Amygdala (tissue), 56 donors: ENCODE measurements around the gene HES4.

Experiments used
- DNase-seq, 56 donors: peaks; one replicate each; lab custom pipeline; 2025; lab: John Stamatoyannopoulos, UW

Gene HES4

GRCh38 chr1:999725-1000356 lies at the start of gene HES4:
Gene HES4, minus strand, starts transcription at chr1:1000097. Its CDS starts 124 bp downstream, at chr1:999973.
- peak in 53 of 56 donors; percentile 22 to 88 (median 70) for DNase-seq

- DNase-seq = no peak
Measured at GRCh38 chr1:1048765-1049164, 48.9 kb upstream of the HES4 start.

- no peak for DNase-seq
Measured at GRCh38 chr1:1047963-1048362, 48.1 kb upstream of the HES4 start.

GRCh38 chr1:1047407-1047806 lies 47.5 kb upstream of the HES4 start:
- no peak for DNase-seq

- no peak for DNase-seq
Measured at GRCh38 chr1:1046767-1047166, 46.9 kb upstream of the HES4 start.

- no peak for DNase-seq
Measured at GRCh38 chr1:1046243-1046642, 46.3 kb upstream of the HES4 start.

- DNase-seq = no peak
Measured at GRCh38 chr1:1045129-1045528, 45.2 kb upstream of the HES4 start.

GRCh38 chr1:1044455-1045078 lies 44.7 kb upstream of the HES4 start:
- no peak for DNase-seq

GRCh38 chr1:1043921-1044320 lies 44.0 kb upstream of the HES4 start:
- DNase-seq = no peak

GRCh38 chr1:1043411-1043810 lies 43.5 kb upstream of the HES4 start:
- DNase-seq = no peak

- DNase-seq = no peak
Measured at GRCh38 chr1:1042835-1043234, 42.9 kb upstream of the HES4 start.

GRCh38 chr1:1041873-1042272 lies 42.0 kb upstream of the HES4 start:
- DNase-seq = no peak

- no peak for DNase-seq
Measured at GRCh38 chr1:1041092-1041523, 41.2 kb upstream of the HES4 start.

- peak in 49 of 56 donors; percentile 10 to 84 (median 64) for DNase-seq
Measured at GRCh38 chr1:1040004-1040991, 40.4 kb upstream of the HES4 start.

GRCh38 chr1:1039145-1039910 lies 39.4 kb upstream of the HES4 start:
- no peak for DNase-seq

- DNase-seq = peak in 1 of 56 donors; percentile 10
Measured at GRCh38 chr1:1038694-1039093, 38.8 kb upstream of the HES4 start.

- DNase-seq = peak in 7 of 56 donors; percentile 24 to 49 (median 36)
Measured at GRCh38 chr1:1037366-1038327, 37.8 kb upstream of the HES4 start.

- no peak for DNase-seq
Measured at GRCh38 chr1:1035291-1035943, 35.5 kb upstream of the HES4 start.

GRCh38 chr1:1034439-1034781 lies 34.5 kb upstream of the HES4 start:
- DNase-seq = no peak
